HEK293 (cell line): ENCODE results near the gene DNAH12.
"Not testable (repeated sequence)": the region's sequence is repeated elsewhere in the genome, so short reads cannot be mapped to it uniquely, and the experiment has no call there.

Experiments
- CTCF ChIA-PET: fragments of 350-600 bp; formaldehyde crosslinking; extraction: SDS; loops from one replicate; lab custom pipeline; 2021; ENCODE audit warnings: antibody characterized with exemption; lab: Yijun Ruan, JAX
- POLR2A ChIA-PET: fragments of 300-600 bp; formaldehyde crosslinking; extraction: SDS; loops from one replicate; lab custom pipeline; 2020; ENCODE audit warnings: antibody characterized with exemption, inconsistent platforms; lab: Yijun Ruan, JAX
- H3K27ac ChIP-seq: fragments of 200-500 bp; sonication (Bioruptor generic); 2 replicates; pipeline ENCODE4 v1.5.1; 2014; ENCODE audit warnings: low read depth, low read length, control low read depth, inconsistent platforms; ENCODE audit errors: extremely low read depth
- H3K36me3 ChIP-seq, 2 experiments: fragments of 200-500 bp in 1 of 2; sonication (Bioruptor generic) in 1 of 2; 1 replicate in 1 of 2; 2 replicates in 1 of 2; pipeline ENCODE4 v1.5.1; 2014 to 2017; ENCODE audit warnings: inconsistent platforms in 2 of 2, low read length in 2 of 2; ENCODE audit not compliant: control insufficient read depth in 2 of 2, insufficient read depth in 1 of 2
- H3K4me1 ChIP-seq: fragments of 200-500 bp; sonication (Bioruptor generic); 2 replicates; pipeline ENCODE4 v1.5.1; 2014; ENCODE audit warnings: mild to moderate bottlenecking, low read length, inconsistent platforms; ENCODE audit not compliant: control insufficient read depth, insufficient read depth
- H3K4me3 ChIP-seq: 2 replicates; pipeline ENCODE4 v1.5.1; 2011; ENCODE audit warnings: low read depth, mild to moderate bottlenecking, control low read depth, low read length, moderate library complexity
- H3K9me3 ChIP-seq: fragments of 200-500 bp; sonication (Bioruptor generic); 2 replicates; pipeline ENCODE4 v1.5.1; 2014; ENCODE audit warnings: low read depth, low read length, inconsistent platforms; ENCODE audit not compliant: control insufficient read depth, insufficient read depth
- BCL6B ChIP-seq: fragments of 450-650 bp; formaldehyde crosslinking; IDR thresholded peaks from 2 replicates; pipeline ENCODE4 v1.5.1; 2017; ENCODE audit warnings: missing biosample characterization, missing genetic modification characterization
- EGR2 ChIP-seq: fragments of 450-650 bp; formaldehyde crosslinking; IDR thresholded peaks from 2 replicates; pipeline ENCODE4 v1.5.1; 2016; ENCODE audit warnings: low read depth, missing biosample characterization, missing genetic modification characterization
- KLF10 ChIP-seq: fragments of 450-650 bp; IDR thresholded peaks from 2 replicates; pipeline ENCODE4 v1.5.1; 2018; ENCODE audit warnings: missing biosample characterization, mild to moderate bottlenecking, missing genetic modification characterization
- OSR2 ChIP-seq: fragments of 450-650 bp; formaldehyde crosslinking; IDR thresholded peaks from 2 replicates; pipeline ENCODE4 v1.5.1; 2016; ENCODE audit warnings: missing biosample characterization, missing genetic modification characterization
- SALL2 ChIP-seq: fragments of 450-650 bp; formaldehyde crosslinking; IDR thresholded peaks from 2 replicates; pipeline ENCODE4 v1.5.0; 2017; ENCODE audit warnings: missing biosample characterization, mild to moderate bottlenecking, missing genetic modification characterization, borderline replicate concordance
- TCF7L2 ChIP-seq: IDR thresholded peaks from 2 replicates; pipeline ENCODE4 v1.6.1; 2011; ENCODE audit warnings: low read depth, mild to moderate bottlenecking, inconsistent platforms, low read length, moderate library complexity, borderline replicate concordance
- TRIM28 ChIP-seq: IDR thresholded peaks from 2 replicates; pipeline ENCODE4 v1.6.1; 2011; ENCODE audit warnings: low read length, control low read depth, borderline replicate concordance
- YY1 ChIP-seq: fragments of 450-650 bp; formaldehyde crosslinking; IDR thresholded peaks from 2 replicates; pipeline ENCODE4 v1.5.1; 2018; ENCODE audit warnings: missing biosample characterization, missing genetic modification characterization
- ZBTB1 ChIP-seq: fragments of 450-650 bp; formaldehyde crosslinking; IDR thresholded peaks from 2 replicates; pipeline ENCODE4 v1.5.1; 2016; ENCODE audit warnings: missing biosample characterization, missing genetic modification characterization
- ZBTB7A ChIP-seq: fragments of 450-650 bp; formaldehyde crosslinking; IDR thresholded peaks from 2 replicates; pipeline ENCODE4 v1.5.1; 2016; ENCODE audit warnings: low read depth, missing biosample characterization, missing genetic modification characterization
- ZFHX2 ChIP-seq: fragments of 450-650 bp; formaldehyde crosslinking; conservative IDR thresholded peaks from 2 replicates; pipeline ENCODE4 v1.5.1; 2016; ENCODE audit warnings: missing biosample characterization, missing genetic modification characterization
- ZFP37 ChIP-seq: fragments of 450-650 bp; formaldehyde crosslinking; IDR thresholded peaks from 2 replicates; pipeline ENCODE4 v1.5.1; 2016; ENCODE audit warnings: missing biosample characterization, missing genetic modification characterization
- ZNF239 ChIP-seq: fragments of 450-650 bp; formaldehyde crosslinking; IDR thresholded peaks from 2 replicates; pipeline ENCODE4 v1.5.1; 2016; ENCODE audit warnings: missing biosample characterization, missing genetic modification characterization
- ZNF24 ChIP-seq: fragments of 450-650 bp; formaldehyde crosslinking; IDR thresholded peaks from 2 replicates; pipeline ENCODE4 v1.5.1; 2016; ENCODE audit warnings: missing biosample characterization, missing genetic modification characterization
- ZNF274 ChIP-seq, 2 experiments: fragments of 200-500 bp in 1 of 2; fragments of 450-650 bp in 1 of 2; sonication (Bioruptor generic) in 1 of 2; formaldehyde crosslinking in 1 of 2; IDR thresholded peaks; 2 replicates each; pipeline versions ENCODE4 v1.5.1 to v1.6.1; 2014 to 2016; ENCODE audit warnings: borderline replicate concordance in 1 of 2, inconsistent platforms in 1 of 2, low read length in 1 of 2, missing biosample characterization in 1 of 2, missing genetic modification characterization in 1 of 2
- ZNF354C ChIP-seq: fragments of 450-650 bp; formaldehyde crosslinking; IDR thresholded peaks from 2 replicates; pipeline ENCODE4 v1.5.1; 2016; ENCODE audit warnings: missing biosample characterization, missing genetic modification characterization, low read depth, borderline replicate concordance
- ZNF416 ChIP-seq: fragments of 450-650 bp; formaldehyde crosslinking; IDR thresholded peaks from 2 replicates; pipeline ENCODE4 v1.5.1; 2016; ENCODE audit warnings: missing biosample characterization, missing genetic modification characterization
- ZNF423 ChIP-seq: fragments of 450-650 bp; formaldehyde crosslinking; IDR thresholded peaks from 2 replicates; pipeline ENCODE4 v1.5.1; 2016; ENCODE audit warnings: missing biosample characterization, missing genetic modification characterization
- ZNF518A ChIP-seq: fragments of 450-650 bp; formaldehyde crosslinking; conservative IDR thresholded peaks from 2 replicates; pipeline ENCODE4 v1.5.1; 2016; ENCODE audit warnings: low read depth, missing biosample characterization, missing genetic modification characterization
- ZNF544 ChIP-seq: fragments of 450-650 bp; formaldehyde crosslinking; IDR thresholded peaks from 2 replicates; pipeline ENCODE4 v1.5.0; 2017; ENCODE audit warnings: missing biosample characterization, missing genetic modification characterization
- ZNF548 ChIP-seq: fragments of 450-650 bp; formaldehyde crosslinking; IDR thresholded peaks from 2 replicates; pipeline ENCODE4 v1.5.1; 2016; ENCODE audit warnings: missing biosample characterization, missing genetic modification characterization
- ZNF600 ChIP-seq: fragments of 450-650 bp; formaldehyde crosslinking; IDR thresholded peaks from 2 replicates; pipeline ENCODE4 v1.5.1; 2016; ENCODE audit warnings: missing biosample characterization, missing genetic modification characterization

The DNAH12 gene

GRCh38 chr3:57314204-57314603 is 229.9 kb downstream of the DNAH12 start (continued):
- TF ChIP-seq KLF10 (tag by site-specific recombination) (no peak), EGR2 (tag by site-specific recombination) (no peak), ZNF274 (IDR thresholded peaks at IDR 0.05; ENCODE audit: low read length) (no peak), ZNF274 (tag by site-specific recombination; IDR thresholded peaks at IDR 0.05; ENCODE audit: borderline replicate concordance) (no peak), BCL6B (tag by site-specific recombination) (no peak), ZFP37 (no peak)

- no peaks in the 10 kb centered on the region for H3K4me1 ChIP-seq
- H3K9me3 ChIP-seq, result no peaks in the 10 kb centered on the region
- TF ChIP-seq YY1 (tag by site-specific recombination) (no peak), OSR2 (tag by site-specific recombination) (no peak), TRIM28 (no peak), ZNF518A (tag by site-specific recombination) (no peak), ZNF354C (tag by site-specific recombination) (no peak), TCF7L2 (no peak), ZNF24 (tag by site-specific recombination) (no peak), ZNF239 (no peak), ZNF600 (no peak), ZNF423 (tag by site-specific recombination) (no peak), ZNF548 (no peak), ZNF416 (tag by site-specific recombination) (no peak), SALL2 (no peak), ZNF544 (tag by site-specific recombination) (no peak), ZFHX2 (tag by site-specific recombination) (no peak), ZBTB1 (tag by site-specific recombination) (no peak), ZBTB7A (tag by site-specific recombination) (no peak)
- TF ChIP-seq, all 188 proteins: peak for 0
- H3K27ac ChIP-seq, result no peak overlapping the region
- no peak overlapping the region for H3K4me3 ChIP-seq
- no peaks in the 10 kb centered on the region for H3K36me3 ChIP-seq
- ChIA-PET POLR2A (no interaction called here), CTCF (no interaction called here)
Observed at GRCh38 chr3:57309769-57310360, 234.3 kb downstream of the DNAH12 start.

GRCh38 chr3:57303520-57303919 is 240.6 kb downstream of the DNAH12 start:
- POLR2A ChIA-PET, CTCF ChIA-PET, H3K4me3 ChIP-seq, H3K27ac ChIP-seq, H3K9me3 ChIP-seq, H3K4me1 ChIP-seq, H3K36me3 ChIP-seq: not testable (repeated sequence)
